ENCODE data around the gene OR10H1. TPM values are rescaled to one million over a fixed set of nuclear protein-coding genes. Genes with fewer than 3 reads are reported as not detected.

Gene OR10H1
- total RNA-seq, 1 experiment from 2014 or later, result not detected

DNA sequence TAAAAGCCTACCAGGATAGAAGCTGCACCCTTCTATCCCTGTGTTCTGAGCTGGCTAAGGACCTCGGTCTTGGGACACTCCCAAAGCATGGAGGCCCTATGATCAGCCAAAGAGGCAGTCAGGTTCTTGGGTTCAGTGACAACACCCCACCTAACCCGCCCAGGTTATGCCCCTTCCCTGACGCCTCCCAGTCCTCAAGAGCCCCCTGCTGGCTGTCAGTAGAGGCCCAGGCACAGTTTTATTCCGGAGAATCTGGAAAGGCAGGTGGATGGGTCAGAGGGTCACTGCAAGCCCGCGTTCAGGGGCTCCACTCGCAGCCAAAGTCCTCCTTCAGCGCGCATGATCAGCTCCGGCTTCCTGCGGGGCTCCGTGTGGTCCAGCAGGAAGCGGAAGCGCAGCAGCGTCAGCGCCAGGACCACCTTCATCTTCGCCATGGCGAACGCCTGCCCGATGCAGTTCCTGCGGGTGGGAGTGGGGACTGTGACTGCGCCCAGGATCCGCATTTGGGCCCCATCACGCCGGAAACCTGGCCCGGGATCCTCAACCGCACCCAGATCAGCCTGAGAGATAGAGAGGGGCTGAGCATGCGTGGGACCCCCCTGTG, 55.4 kb downstream of the OR10H1 start:
- no peaks in the 10 kb centered on the region for H3K27me3 ChIP-seq (ENCODE audit: control insufficient read depth, insufficient read depth, low read length)
- no peak overlapping the region for H3K4me3 ChIP-seq (ENCODE audit: insufficient read depth, low read depth, low read length)

DNA sequence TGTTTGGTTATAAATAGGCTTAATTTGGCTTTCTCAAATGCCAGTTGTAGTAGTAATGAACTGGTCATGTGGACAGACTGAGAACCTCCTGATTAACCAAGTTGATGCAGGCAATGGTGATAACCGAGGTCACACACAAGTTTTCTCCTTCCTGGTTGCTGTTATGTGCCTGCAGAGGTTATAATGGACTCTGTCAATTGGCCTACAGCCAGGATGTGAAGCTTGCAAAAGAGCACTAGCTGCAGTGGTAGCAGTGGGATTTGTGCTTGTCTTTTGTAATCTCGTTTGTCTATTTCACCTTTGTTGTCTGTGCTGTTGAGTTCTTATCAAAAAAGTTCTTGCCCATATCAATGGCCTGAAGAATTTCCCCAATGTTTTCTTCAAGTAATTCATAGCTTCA, 57.1 kb downstream of the OR10H1 start:
- no peak for DNase-seq
- Histone ChIP-seq H3K27me3 (ENCODE audit: control insufficient read depth, insufficient read depth, low read length) (no peaks in the 10 kb centered on the region), H3K36me3 (replicated peaks; ENCODE audit: control insufficient read depth, insufficient read depth, low read length) (no peaks in the 10 kb centered on the region), H3K4me3 (ENCODE audit: insufficient read depth, low read depth, low read length) (no peak overlapping the region)

More for the DNA sequence above, 55.4 kb downstream of the OR10H1 start:
- DNase-seq, result no peak
- no peaks in the 10 kb centered on the region for H3K36me3 ChIP-seq (replicated peaks; ENCODE audit: control insufficient read depth, insufficient read depth, low read length)

Other genes with a start within 250 kb of the OR10H1 start
- not detected in 2 replicates for gene CYP4F8, start 200.4 kb downstream of the OR10H1 start, total RNA-seq (2014; rRNA removed; shearing (Covaris generic))
- gene CYP4F3, start 174.8 kb downstream of the OR10H1 start, total RNA-seq (2014; rRNA removed; shearing (Covaris generic)), result not detected in 2 replicates
- gene CYP4F12, start 142.6 kb downstream of the OR10H1 start, total RNA-seq (2014; rRNA removed; shearing (Covaris generic)), result not detected in 2 replicates
- not detected in 2 replicates for gene OR10H2, start 87.6 kb downstream of the OR10H1 start, total RNA-seq (2014; rRNA removed; shearing (Covaris generic))
- gene OR10H3, start 77.7 kb downstream of the OR10H1 start, total RNA-seq (2014; rRNA removed; shearing (Covaris generic)), result not detected in 2 replicates
- not detected in 2 replicates for gene OR10H5, start 28.0 kb downstream of the OR10H1 start, total RNA-seq (2014; rRNA removed; shearing (Covaris generic))
- not detected in 2 replicates for gene CYP4F2, start 82.4 kb upstream of the OR10H1 start, total RNA-seq (2014; rRNA removed; shearing (Covaris generic))
- gene CYP4F11, start 118.9 kb upstream of the OR10H1 start, total RNA-seq (2014; rRNA removed; shearing (Covaris generic)), result not detected in 2 replicates
- not detected in 2 replicates for gene OR10H4, start 133.3 kb upstream of the OR10H1 start, total RNA-seq (2014; rRNA removed; shearing (Covaris generic))